Measurements from ENCODE around the gene VDAC2.

The VDAC2 gene

GRCh38 chr10:75231672-75232581 is 21.3 kb downstream of the VDAC2 start:
- DNase-seq, result no peak

- DNase-seq, result no peak
Measured at GRCh38 chr10:75233444-75234016, 22.9 kb downstream of the VDAC2 start.

GRCh38 chr10:75234017-75234682 is 23.6 kb downstream of the VDAC2 start:
- DNase-seq, result no peak

- DNase-seq, result no peak
Measured at GRCh38 chr10:75234683-75235374, 24.2 kb downstream of the VDAC2 start.

GRCh38 chr10:75235375-75236177 is 25.0 kb downstream of the VDAC2 start, which contains the start of gene COMTD1:
Gene COMTD1, minus strand, starts transcription at chr10:75235957. Its CDS starts 29 bp downstream, at chr10:75235928.
- DNase-seq, result no peak

- DNase-seq, result peak; percentile 64
Measured at GRCh38 chr10:75236178-75236825, 25.7 kb downstream of the VDAC2 start.

- DNase-seq, result no peak
Measured at GRCh38 chr10:75238182-75239095, 27.8 kb downstream of the VDAC2 start.

- no peak for DNase-seq
Measured at GRCh38 chr10:75239096-75239790, 28.6 kb downstream of the VDAC2 start.

GRCh38 chr10:75240329-75241076 is 29.9 kb downstream of the VDAC2 start:
- no peak for DNase-seq

GRCh38 chr10:75243426-75243825 is 32.8 kb downstream of the VDAC2 start:
- DNase-seq, result no peak

GRCh38 chr10:75244487-75245353 is 34.1 kb downstream of the VDAC2 start:
- DNase-seq, result no peak

- DNase-seq, result no peak
Measured at GRCh38 chr10:75245354-75246250, 35.0 kb downstream of the VDAC2 start.

GRCh38 chr10:75246506-75246905 is 35.9 kb downstream of the VDAC2 start:
- DNase-seq, result no peak

- DNase-seq, result no peak
Measured at GRCh38 chr10:75247797-75248196, 37.2 kb downstream of the VDAC2 start.

- DNase-seq, result no peak
Measured at GRCh38 chr10:75250934-75251333, 40.3 kb downstream of the VDAC2 start.

GRCh38 chr10:75253281-75254220 is 43.0 kb downstream of the VDAC2 start:
- DNase-seq, result no peak

Data from KG1 (cell line).